HG03520 (cell line): ENCODE measurements around the gene FAM241A.
"Not testable (repeated sequence)": the region's sequence is repeated elsewhere in the genome, so short reads cannot be mapped to it uniquely, and the experiment has no call there.

ENCODE experiments used
- ATAC-seq: cut with Tn5 transposase; IDR thresholded peaks from one replicate; pipeline ENCODE4 v1.9.1; 2021; ENCODE audit warnings: mild to moderate bottlenecking, moderate library complexity; ENCODE audit not compliant: unreplicated experiment

Gene FAM241A

GRCh38 chr4:112136551-112136950, 8.7 kb upstream of the FAM241A start:
- ATAC-seq: no peak

GRCh38 chr4:112138538-112138937, 6.7 kb upstream of the FAM241A start:
- ATAC-seq: no peak

- ATAC-seq: no peak
These were observed 4.7 kb upstream of the FAM241A start for GRCh38 chr4:112140536-112140935.

GRCh38 chr4:112141366-112142138, 3.7 kb upstream of the FAM241A start:
- ATAC-seq: no peak

DNA sequence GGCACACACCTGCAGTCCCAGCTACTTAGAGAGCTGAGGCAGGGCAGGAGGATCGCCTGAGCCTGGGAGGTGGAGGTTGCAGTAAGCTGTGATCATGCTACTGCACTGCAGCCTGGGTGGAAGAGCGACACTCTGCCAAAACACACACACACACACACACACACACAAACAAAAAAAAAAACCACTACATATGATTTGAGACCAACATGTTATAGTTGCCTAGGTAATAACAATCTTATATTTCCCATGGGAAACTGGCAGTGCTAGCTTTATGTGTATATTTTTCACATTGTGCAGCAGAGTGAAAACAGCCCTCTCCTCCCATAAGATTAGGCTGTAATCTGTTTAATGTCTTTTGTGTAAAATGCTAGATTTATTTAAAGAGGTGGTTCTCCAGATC, 3.1 kb upstream of the FAM241A start:
- no peak for ATAC-seq

DNA sequence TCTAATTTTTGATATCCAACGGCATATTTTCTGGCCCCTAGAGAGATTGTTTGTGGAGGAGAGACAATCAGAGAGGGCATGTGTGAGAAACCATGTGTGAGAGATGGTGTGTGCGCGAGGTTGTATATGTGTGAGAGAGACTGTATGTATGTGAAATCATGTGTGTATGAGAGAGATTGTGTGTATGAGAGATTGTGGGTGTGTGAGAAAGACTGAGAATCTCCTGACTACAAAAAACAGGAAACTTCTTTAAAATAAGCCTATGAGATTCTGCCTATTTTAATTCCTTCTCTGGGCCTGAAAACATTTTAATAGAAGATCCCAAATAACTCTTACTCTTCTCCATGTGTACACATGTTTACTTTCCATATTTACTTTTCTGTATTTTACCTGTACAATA, 1.5 kb upstream of the FAM241A start:
- no peak for ATAC-seq

GRCh38 chr4:112144546-112145325, 518 bp upstream of the FAM241A start:
- no peak for ATAC-seq

DNA sequence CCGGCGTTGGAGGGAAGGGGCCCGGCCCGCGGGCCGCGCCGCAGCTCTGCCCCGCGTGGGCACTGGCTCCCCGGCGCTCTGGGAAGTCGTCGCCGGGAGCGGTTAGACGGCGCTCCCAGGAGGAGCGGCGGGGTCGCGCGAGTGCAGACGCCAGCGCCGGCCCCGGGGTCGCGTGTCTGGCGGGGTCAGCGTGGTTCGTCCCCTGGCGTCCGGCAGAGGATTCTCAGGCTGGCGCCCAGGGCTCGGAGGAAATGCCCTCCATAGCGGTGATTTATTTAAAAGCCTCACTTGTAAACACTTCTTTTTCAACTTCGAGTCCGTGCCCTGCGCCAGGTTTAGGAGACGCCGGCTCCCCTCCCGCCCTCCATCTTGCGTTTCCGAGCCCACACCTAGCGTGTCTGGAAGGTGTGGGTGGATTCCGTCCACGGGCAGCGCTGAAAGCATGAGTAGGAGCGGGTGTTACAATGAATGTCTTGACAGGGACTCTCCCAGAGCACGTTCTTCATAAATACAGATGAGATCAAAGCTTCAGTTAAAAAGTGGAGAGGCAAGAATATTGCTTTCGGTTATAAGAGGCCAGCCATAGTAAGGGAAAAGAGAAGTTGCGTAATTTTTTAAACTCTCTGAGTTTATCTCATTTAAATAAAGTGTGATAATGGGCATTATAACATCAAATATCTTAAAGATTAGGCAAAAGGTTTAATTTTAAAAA, 692 bp downstream of the FAM241A start:
- ATAC-seq: peak; percentile 54

DNA sequence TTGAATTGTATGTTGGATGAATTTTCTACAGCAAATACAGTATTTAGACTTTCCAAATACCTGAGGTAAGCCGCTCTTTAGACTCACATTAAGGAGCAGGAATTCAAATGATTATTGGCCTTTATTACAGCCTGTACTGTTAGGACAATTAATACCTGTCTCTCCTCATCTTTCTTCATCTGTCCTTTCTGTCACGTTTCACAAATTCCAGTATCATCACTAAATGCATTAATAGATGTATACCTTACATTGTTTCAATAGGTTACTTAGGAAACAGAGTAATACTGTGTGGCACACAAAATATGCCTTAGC, 1.2 kb downstream of the FAM241A start:
- ATAC-seq: no peak

DNA sequence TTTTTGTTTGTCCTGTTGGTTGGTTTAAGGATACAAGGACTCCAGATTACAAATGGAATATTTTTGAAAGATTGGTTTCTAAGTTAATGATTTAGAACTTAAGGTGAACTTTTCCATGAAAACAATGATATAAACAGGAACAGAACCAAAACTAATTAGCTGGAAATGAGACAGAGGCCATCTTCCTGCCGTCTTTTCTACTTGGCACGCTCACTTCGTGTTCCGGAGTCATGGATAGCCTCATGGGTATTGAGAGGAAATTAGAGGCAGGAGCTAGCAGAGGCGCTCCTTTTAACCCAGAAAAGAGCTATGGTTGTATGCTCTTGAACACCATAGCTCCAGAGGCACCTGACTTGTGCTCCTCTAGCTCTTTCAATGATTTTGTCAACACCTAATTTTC, 2.4 kb downstream of the FAM241A start:
- ATAC-seq: no peak

DNA sequence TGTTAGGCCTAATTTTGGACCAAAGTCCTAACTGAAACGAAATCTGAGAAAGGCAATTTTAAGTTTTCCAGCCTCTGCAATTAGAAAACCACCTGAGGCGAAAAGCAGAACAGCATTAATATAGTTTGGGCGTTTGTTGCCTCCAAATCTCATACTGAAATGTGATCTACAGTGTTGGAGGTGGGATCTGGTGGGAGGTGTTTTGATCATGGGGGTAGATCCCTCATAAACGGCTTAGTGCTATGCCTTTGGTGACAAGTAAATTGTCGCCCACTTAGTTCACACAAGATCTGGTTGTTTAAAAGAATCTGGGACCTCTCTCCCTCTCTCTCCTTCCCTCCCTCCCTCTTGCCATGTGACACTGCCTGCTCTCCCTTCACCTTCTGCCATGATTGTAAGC, 5.7 kb downstream of the FAM241A start:
- no peak for ATAC-seq

DNA sequence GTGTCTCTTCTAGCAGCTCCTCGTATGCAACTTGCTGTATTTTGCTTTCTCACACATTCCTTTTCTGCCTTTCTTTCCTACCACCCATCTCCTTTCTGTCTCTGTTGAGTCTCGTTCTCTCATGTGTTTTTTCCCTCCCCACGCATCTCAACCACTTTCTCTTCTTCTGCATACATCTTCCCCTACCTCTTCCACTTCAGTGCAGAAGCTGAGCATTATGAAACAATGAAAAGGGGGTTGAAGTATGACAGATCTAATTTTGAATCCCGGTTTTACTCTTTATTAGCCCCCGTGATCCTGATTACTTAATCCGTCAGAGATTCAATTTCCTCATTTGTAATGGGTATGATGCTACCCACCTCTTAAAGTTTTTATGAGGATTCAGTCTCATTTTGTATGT, 7.3 kb downstream of the FAM241A start:
- ATAC-seq: no peak

DNA sequence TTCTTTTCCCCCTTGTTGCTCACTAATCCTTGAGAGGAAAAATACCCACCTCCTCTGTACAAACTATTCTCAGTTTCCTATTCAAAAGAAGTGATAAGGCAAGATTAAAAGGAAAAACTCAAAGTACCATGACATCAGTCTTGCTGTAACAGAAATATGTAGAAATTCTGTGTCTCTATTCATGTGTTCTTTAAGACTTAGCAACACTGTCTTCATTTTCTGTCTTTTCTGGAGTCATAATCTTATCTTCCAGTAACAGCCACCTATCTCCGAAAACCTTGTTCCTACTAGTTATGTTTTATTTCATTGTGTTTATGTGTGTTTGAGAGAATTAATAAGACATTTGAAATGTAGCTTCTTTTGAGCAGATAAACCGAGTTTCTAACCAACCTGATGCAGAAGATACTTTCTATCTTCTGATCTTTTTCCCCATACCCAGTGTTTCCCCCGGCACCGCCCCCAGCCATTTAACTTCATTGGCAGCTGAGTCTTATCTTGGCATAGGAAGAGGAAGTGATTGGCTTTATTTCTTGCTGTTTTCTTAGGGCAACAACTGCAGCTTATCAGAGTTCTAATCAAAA, 8.0 kb downstream of the FAM241A start:
- ATAC-seq: no peak

- ATAC-seq: no peak
These were observed 10.9 kb downstream of the FAM241A start for GRCh38 chr4:112156112-112156511.

DNA sequence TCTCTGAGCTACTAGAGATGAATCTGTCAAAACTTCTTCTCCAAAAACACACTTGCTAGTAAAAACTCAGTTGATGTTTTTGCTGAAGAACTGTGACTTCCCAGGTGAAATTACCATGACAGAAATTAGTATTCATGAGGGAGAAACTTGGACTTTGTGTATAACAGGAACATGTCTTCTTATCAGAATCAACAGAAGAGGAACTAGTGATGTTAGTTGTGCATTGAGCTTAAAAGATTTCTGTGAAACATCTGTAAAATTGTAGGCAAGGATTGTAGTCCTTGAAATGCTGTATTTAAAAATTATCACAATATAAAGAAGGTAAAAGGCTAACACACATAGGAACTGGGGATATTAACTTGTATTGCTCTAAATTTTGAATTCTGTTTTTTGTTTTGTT, 11.3 kb downstream of the FAM241A start:
- ATAC-seq: no peak

- ATAC-seq: not testable (repeated sequence)
These were observed 18.5 kb downstream of the FAM241A start for GRCh38 chr4:112163706-112164105.

DNA sequence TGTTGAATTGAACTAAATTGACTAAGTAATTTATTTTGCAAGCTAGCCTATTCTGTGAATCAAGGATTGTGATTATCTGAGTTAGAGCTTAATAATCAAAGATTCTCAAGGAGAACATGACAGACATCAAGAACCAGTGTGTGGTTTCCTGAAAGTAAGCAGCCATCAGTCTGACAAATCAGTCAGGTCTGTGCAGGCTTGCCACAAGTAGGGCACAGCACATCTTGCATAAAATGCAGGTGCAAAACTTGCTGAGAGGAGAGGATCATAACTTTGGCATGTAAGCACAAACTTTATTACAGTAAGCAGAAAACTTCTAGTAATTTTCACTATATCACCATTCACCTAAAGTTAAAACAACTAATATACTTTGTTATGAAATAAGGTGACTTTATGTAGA, 22.5 kb downstream of the FAM241A start:
- no peak for ATAC-seq

DNA sequence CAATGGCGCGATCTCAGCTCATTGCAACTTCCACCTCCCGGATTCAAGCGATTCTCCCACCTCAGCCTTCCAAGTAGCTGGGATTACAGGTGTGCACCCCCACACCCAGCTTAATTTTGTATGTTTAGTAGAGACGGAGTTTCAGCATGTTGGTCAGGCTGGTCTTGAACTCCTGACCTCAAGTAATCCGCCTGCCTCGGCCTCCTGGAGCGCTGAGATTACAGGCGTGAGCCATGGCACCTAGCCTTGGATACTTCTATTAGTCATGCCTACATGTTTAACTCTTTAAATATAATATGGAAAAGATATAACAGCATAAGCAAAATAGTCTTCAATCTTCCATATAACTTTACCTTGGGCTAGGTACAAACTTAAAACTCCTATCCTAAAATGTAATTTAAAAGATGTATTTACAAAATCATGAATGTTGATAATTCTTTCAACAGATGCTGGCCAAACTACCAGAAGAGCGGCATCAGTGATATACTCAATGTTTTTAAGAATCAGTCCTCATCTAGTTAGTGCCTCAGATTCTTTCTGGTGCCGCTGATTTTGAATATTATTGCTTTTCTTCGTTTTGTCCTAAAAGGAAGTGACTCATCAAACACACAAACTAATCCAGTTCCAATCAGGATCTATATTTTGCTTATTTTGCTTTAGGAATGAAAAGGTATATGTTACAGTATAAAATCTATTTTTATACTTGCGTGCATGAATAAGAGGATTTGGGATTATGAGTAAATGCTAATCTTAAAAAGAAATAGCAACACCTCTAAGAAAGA, 23.7 kb downstream of the FAM241A start:
- no peak for ATAC-seq

DNA sequence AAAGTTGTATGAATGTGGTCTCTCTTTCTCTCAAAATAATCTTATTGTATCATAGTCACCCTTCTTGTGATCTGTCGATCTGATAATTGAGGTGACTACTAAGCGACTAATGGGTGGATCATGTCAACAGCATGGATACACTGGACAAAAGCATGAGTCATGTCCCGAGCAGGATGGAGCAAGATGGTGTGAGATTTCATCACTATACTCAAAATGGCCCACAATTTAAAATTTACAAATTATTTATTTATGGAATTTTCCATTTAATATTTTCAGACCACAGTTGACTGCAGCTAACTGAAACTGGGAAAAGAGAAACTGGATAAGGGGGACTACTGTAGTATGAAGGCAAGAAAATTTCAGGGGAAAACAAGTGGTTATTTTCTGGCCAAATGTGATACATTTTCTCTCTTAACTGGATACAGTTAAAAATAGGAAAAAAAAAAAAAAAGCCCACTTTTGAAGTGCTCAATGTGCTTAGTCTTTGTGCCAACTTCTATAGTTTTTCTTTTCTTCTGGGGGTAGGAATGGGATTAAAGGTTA, 25.3 kb downstream of the FAM241A start:
- no peak for ATAC-seq

GRCh38 chr4:112171051-112171763, 26.0 kb downstream of the FAM241A start:
- ATAC-seq: not testable (repeated sequence)
